Liver (tissue), 3 donors: Measurements from ENCODE around the gene PITPNC1.

Experiments
- EGR1 ChIP-seq, 2 donors: IDR thresholded peaks; 2 replicates each; pipeline ENCODE4 v1.6.1; 2016 to 2018; ENCODE audit warnings: antibody characterized with exemption in 2 of 2, low read depth in 2 of 2
- FOXA1 ChIP-seq: IDR thresholded peaks from 2 replicates; pipeline ENCODE4 v1.6.1; 2016; ENCODE audit warnings: antibody characterized with exemption
- GABPA ChIP-seq, 2 donors: IDR thresholded peaks in 1 of 2; conservative IDR thresholded peaks in 1 of 2; 2 replicates each; pipeline ENCODE4 v1.6.1; 2016; ENCODE audit warnings: antibody characterized with exemption in 2 of 2, mild to moderate bottlenecking in 1 of 2, moderate library complexity in 1 of 2
- RAD21 ChIP-seq, 2 donors: IDR thresholded peaks; 2 replicates each; pipeline ENCODE4 v1.6.1; 2016; ENCODE audit warnings: antibody characterized with exemption in 2 of 2, mild to moderate bottlenecking in 2 of 2
- RXRA ChIP-seq, 2 donors: IDR thresholded peaks; 2 replicates each; pipeline ENCODE4 v1.6.1; 2017 to 2018; ENCODE audit warnings: antibody characterized with exemption in 2 of 2, mild to moderate bottlenecking in 1 of 2
- TAF1 ChIP-seq: conservative IDR thresholded peaks from 2 replicates; pipeline ENCODE4 v1.6.1; 2016; ENCODE audit warnings: antibody characterized with exemption, mild to moderate bottlenecking
- TF ChIP-seq, protein P1 (sequence below): fragments of 150-350 bp; IDR thresholded peaks from 2 replicates; pipeline ENCODE4 v1.5.1; 2017; ENCODE audit warnings: improper control_type of control experiment, low read depth, low read length; ENCODE audit not compliant: missing input control
- TF ChIP-seq, protein P2 (sequence below): IDR thresholded peaks from 2 replicates; pipeline ENCODE4 v1.6.1; 2016; ENCODE audit warnings: antibody characterized with exemption
- TF ChIP-seq, protein P3 (sequence below): IDR thresholded peaks from 2 replicates; pipeline ENCODE4 v1.6.1; 2016; ENCODE audit warnings: antibody characterized with exemption
- TF ChIP-seq, protein P4 (sequence below): IDR thresholded peaks from 2 replicates; pipeline ENCODE4 v1.6.1; 2016; ENCODE audit warnings: antibody characterized with exemption, mild to moderate bottlenecking
- donor health status: healthy.
- donor health status: healthy.

DNA sequence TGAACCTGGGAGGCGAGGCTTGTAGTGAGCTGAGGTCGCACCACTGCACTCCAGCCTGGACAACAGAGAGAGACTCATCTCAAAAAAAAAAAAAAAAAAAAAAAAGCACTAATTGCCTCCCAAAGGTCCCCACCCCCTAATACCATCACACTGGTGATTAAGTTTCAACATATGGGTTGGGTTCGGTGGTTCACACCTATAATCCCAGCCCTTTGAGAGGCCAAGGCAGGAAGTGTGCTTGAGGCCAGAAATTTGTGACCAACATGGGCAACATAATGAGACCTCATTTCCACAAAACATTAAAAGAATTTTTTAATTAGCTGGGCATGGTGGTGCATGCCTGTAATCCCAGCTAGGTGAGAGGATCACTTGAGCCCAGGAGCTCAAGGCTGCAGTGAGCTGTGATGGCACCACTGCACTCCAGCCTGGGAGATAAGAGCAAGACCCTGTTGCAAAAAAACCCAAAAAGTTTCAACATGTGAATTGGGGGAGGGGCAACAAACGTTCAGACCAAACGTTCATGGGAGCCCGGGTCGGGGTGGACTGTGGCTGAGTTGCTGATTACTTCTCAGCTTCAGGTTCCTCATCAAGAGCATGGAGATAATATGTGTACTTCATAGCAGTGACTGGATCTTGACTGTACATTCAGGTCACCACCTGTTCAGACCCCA is 278.5 kb downstream of the PITPNC1 start:
- TF ChIP-seq, protein P1, sequence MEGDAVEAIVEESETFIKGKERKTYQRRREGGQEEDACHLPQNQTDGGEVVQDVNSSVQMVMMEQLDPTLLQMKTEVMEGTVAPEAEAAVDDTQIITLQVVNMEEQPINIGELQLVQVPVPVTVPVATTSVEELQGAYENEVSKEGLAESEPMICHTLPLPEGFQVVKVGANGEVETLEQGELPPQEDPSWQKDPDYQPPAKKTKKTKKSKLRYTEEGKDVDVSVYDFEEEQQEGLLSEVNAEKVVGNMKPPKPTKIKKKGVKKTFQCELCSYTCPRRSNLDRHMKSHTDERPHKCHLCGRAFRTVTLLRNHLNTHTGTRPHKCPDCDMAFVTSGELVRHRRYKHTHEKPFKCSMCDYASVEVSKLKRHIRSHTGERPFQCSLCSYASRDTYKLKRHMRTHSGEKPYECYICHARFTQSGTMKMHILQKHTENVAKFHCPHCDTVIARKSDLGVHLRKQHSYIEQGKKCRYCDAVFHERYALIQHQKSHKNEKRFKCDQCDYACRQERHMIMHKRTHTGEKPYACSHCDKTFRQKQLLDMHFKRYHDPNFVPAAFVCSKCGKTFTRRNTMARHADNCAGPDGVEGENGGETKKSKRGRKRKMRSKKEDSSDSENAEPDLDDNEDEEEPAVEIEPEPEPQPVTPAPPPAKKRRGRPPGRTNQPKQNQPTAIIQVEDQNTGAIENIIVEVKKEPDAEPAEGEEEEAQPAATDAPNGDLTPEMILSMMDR: no peak
- TF ChIP-seq EGR1 (IDR thresholded peaks at IDR 0.05; ENCODE audit: low read depth in 2 of 2) (no peak), RAD21 (IDR thresholded peaks at IDR 0.05) (no peak), TAF1 (no peak), GABPA (IDR thresholded peaks at IDR 0.05 in 1 of 2, conservative IDR thresholded peaks at IDR 0.05 in 1 of 2) (no peak), FOXA1 (no peak), RXRA (IDR thresholded peaks at IDR 0.05) (no peak)
- TF ChIP-seq, protein P2, sequence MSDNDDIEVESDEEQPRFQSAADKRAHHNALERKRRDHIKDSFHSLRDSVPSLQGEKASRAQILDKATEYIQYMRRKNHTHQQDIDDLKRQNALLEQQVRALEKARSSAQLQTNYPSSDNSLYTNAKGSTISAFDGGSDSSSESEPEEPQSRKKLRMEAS: no peak
- TF ChIP-seq, protein P3, sequence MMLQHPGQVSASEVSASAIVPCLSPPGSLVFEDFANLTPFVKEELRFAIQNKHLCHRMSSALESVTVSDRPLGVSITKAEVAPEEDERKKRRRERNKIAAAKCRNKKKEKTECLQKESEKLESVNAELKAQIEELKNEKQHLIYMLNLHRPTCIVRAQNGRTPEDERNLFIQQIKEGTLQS: no peak
- TF ChIP-seq, protein P4, sequence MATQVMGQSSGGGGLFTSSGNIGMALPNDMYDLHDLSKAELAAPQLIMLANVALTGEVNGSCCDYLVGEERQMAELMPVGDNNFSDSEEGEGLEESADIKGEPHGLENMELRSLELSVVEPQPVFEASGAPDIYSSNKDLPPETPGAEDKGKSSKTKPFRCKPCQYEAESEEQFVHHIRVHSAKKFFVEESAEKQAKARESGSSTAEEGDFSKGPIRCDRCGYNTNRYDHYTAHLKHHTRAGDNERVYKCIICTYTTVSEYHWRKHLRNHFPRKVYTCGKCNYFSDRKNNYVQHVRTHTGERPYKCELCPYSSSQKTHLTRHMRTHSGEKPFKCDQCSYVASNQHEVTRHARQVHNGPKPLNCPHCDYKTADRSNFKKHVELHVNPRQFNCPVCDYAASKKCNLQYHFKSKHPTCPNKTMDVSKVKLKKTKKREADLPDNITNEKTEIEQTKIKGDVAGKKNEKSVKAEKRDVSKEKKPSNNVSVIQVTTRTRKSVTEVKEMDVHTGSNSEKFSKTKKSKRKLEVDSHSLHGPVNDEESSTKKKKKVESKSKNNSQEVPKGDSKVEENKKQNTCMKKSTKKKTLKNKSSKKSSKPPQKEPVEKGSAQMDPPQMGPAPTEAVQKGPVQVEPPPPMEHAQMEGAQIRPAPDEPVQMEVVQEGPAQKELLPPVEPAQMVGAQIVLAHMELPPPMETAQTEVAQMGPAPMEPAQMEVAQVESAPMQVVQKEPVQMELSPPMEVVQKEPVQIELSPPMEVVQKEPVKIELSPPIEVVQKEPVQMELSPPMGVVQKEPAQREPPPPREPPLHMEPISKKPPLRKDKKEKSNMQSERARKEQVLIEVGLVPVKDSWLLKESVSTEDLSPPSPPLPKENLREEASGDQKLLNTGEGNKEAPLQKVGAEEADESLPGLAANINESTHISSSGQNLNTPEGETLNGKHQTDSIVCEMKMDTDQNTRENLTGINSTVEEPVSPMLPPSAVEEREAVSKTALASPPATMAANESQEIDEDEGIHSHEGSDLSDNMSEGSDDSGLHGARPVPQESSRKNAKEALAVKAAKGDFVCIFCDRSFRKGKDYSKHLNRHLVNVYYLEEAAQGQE: no peak
